Measurements from ENCODE around the gene FYN.

The FYN gene

DNA sequence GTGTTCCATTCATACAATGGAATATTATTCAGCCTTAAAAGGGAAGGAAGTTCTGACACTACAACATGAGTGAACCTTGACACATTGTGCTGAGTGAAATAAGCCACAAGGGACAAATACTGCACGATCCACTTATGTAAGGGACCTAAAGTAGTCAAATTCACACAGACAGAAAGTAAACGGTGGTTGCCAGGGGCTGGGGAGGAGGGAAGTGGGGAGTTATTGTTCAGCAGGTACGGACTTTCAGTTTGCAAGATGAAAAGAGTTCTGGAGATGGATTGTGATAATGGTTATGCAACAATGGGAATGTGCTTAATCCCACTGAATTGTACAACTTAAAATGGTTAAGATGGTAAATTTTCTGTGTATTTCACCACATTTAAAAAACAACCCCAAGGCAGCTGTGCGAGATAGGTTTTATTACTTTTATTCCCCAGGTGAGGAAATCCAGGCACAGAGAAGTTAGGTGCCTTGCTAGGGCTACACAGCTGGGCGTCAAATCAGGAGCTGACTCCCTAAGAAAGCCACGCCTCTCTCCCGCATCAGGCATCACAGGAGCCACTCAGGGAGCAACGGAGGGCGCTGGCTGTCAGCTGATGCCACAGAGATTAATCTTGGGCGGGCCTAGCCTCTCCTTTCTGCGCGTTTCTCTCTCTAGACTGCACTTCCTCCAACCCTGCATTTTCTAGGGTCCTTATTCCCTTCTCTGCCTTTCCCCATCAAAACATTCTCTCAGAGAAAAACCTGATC, 258.2 kb downstream of the FYN start:
- peak; percentile 71 for DNase-seq

DNA sequence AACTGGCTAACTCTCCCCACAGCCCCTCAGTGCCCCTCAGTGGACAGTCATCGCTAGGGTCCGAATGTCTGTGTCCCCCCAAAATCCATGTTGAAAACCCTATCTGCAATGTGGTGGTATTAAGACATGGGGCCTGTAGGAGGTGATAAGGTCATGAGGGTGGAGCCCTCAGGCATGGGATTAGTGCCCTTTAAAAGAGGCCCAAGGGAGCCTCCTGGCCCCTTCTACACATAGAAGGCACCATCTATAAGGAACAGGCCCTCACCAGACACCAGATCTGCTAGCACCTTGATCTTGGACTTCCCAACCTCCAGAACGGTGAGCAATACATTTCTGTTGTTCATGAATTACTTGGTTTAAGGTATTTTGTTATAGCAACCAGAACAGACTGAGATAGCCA, 260.9 kb downstream of the FYN start:
- no peak for DNase-seq

DNA sequence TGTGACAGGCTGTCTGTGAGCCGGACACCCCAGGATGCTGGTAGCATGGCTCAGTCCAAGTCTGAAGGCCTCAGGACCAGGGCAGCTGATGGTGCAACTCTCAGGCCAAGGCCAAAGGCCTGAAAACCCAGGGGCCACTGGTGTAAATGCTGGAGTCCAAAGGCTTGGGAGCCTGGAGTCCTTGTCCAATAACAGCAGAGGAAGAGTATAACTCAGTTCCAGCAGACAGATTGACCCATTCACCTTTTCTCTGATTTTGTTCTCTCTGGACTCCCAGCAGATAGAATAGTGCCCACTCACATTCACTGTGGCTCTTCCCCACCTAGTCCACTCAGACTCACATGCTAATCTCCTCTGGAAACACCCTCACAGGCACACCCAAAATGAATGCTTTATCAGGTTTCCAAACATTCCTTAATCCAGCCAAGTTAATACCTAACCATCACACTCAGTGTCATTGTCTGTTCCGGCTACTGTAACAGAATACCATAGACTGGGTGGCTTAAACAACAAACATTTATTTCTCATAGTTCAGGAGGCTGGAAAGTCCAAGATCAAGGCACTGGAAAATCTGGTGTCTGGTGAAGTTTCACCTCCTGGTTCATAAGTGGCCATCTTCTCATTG, 262.6 kb downstream of the FYN start:
- no peak for DNase-seq

All from SHP77 treated with DMSO at 0.1 percent for 48 hours (cell line).